ENCODE results near the gene IRX5.

IRX5 gene

DNA sequence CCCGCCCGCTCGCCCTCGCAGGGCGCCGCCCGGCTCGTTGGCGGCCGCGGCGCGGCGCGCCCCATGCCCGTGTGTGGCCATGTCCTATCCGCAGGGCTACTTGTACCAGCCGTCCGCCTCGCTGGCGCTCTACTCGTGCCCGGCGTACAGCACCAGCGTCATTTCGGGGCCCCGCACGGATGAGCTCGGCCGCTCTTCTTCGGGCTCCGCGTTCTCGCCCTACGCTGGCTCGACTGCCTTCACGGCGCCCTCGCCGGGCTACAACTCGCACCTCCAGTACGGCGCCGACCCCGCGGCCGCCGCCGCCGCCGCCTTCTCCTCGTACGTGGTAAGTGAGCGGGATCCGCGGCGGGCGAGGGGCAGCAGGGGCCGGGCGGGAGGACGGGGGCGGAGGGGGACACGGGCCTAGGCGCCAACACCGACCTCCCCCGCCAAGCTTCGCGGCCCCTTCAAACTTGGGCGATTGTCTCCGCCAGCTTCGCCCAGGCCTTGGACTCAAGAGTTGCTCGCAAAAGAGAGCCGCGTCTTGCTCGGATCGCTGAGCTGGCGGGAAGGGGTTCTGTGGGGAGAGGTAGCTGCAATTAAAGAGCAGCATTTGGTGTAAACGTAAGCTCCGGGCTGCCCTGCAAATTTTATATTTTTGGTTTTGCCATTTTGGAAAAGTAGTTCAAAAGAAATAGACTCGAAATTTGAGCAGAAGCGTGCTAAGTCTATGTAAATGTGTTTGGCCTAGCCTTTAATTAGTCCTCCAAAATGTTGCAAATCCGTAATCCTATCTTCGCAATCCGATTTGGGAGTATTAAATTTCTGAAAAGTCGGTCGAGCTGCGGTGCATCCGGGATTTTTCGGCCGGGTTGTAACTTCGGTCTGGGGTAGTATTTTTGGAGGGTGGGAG is 702 bp downstream of the IRX5 start:
- DNase-seq, result no peak

DNA sequence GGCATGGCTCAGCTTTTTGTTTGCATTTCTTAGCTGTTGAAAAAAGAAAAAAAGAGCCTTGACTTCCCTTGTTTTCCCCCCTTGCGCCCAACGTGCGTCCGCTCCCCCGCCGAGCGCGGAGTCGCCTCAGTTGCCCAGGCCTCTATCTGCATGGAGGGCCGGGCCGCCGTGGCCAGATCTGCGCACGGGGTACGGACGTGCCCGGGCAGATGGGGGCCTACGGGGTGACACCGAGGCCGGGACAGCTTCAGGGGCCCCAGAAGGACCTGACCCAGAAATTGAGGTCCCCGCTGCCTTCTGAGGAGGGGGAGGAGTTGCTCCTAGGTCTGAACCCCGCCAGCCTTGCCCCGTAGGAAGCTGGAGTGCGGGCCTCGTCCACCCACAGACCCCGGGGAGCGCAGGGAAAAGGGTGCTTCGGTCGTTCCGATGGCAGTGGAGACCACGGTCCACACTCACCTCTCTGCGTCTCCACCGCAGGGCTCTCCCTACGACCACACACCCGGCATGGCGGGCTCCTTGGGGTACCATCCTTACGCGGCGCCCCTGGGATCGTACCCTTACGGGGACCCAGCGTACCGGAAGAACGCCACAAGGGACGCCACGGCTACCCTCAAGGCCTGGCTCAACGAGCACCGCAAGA is 1.5 kb downstream of the IRX5 start:
- no peak for DNase-seq

DNA sequence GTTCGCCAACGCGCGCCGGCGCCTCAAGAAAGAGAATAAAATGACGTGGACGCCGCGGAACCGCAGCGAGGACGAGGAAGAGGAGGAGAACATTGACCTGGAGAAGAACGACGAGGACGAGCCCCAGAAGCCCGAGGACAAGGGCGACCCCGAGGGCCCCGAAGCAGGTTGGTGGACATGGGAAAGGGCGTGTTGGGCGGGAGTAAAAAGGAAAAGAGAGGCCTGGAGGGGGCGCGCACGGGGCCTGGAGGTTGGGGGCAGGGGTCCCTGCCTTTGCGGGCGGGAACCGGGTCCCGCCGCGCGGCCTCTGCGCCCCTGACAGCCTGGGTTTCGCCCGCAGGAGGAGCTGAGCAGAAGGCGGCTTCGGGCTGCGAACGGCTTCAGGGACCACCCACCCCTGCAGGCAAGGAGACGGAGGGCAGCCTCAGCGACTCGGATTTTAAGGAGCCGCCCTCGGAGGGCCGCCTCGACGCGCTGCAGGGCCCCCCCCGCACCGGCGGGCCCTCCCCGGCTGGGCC is 2.1 kb downstream of the IRX5 start:
- no peak for DNase-seq

DNA sequence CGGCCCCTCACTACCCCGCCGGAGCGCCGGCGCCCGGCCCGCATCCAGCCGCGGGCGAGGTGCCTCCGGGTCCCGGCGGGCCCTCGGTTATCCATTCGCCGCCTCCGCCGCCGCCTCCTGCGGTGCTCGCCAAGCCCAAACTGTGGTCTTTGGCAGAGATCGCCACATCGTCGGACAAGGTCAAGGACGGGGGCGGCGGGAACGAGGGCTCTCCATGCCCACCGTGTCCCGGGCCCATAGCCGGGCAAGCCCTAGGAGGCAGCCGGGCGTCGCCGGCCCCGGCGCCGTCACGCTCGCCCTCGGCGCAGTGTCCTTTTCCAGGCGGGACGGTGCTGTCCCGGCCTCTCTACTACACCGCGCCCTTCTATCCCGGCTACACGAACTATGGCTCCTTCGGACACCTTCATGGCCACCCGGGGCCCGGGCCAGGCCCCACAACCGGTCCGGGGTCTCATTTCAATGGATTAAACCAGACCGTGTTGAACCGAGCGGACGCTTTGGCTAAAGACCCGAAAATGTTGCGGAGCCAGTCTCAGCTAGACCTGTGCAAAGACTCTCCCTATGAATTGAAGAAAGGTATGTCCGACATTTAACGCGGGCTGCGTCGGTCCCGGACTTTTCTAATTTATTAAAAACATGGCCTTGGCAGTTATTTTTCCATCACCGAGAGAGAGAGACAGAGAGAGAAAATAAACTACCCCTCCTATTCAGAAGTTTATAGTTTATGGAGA is 2.8 kb downstream of the IRX5 start:
- no peak for DNase-seq

DNA sequence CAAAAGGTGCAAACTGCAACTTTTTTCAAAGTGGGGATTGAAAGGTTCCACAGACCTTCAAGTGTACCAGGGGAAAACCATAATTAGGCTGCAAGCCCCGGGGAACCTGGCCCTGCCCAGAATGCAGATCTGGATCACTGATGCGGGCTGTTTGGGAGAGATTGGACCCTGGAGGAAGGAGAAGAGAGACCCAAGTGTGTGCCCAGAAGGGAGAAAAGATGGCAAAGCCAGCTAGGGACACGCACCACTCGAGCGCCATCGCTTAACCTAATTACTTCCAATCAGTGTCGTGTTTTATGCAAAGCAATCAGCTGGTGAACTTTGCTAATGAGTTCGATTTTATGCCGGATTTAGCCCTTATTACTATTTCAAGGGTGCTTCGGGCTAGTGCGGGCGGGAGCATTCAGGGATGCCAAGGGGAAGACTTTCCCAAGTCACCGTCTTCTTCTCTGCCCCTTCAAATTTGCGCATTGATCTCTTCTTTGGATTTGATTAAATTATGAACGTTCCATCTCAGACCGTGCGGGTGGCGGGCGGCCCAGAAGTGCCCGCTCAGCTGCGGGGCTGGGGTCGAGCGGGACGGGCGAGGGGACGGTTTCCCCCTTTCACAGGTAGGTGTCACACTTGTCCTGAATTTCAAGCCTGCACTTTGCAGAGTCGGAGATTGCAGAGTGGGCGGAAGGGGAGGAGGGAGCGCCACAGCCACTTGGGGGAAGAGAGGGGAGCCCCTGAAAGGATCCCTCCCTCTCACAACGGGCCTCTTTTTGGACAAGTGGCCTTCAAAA is 4.0 kb downstream of the IRX5 start:
- no peak for DNase-seq

DNA sequence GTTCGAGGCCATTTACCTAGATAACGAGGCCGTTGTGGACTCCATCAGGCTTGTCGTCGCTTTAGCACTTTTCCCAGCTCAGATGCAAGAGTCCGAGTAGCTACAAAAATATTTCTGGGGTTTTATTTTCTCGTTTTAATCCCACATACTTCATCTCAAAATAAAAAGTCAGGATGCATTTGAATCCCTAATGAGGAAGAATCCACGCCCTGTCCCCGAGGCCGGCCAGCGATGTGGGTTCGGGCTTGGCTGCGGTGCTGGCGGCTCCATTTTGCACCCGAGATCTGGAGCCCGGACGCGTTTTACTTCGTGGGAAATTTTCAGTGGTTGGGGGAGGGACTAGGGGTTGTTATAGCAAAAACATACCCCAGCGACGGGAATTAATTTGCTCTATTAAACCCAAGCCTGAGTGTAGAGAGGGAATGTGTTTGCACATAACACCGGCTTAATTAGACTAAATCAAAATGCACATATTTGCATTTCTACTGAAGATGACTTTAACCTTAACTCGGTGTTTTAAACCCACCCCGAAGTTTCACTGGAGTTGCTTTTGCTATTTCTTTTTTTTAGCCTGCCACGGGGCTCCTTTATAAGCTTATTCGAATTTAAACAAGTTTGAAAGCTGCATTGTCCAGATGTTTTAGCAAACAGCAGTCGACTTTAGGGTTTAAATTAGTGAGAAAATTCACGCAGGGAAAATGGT is 4.8 kb downstream of the IRX5 start:
- DNase-seq, result no peak

DNA sequence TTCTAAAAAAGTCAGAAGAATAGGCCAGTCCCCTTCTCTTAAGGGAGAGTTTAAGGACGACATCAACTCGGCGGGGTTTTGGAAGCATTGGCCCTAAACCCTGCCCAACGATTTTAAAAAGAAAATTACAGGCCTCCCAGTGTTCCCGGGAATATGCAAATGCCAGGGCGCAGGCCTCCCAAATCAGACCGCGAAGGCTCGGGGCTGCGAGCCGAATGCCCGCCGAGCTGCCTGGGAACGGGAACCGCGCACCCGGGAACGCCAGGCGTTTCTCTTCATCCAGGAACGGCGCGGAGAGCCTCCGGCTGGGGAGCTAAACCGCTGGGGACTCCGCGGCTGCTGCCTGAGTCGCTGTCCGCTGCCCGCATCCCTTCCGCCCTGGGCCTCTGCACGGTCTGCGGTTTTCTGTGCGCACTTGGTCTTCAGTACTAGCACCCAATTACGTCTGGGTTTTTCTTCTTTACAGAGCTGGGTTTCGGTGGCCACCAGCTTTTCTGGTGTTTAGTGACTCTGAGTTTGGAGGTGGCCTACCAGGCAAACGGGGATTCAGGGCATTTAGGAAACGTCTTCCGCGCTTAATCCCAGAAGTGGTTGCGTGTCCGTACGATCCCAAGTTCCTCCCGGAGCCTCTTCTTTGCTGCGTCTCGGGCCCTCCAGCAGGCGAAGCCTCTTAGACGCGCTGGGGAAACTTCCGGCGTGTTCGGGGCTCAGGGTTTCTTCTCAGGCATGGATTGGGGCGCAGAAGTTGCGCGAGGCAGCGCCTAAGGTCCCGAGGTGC is 5.7 kb downstream of the IRX5 start:
- no peak for DNase-seq

DNA sequence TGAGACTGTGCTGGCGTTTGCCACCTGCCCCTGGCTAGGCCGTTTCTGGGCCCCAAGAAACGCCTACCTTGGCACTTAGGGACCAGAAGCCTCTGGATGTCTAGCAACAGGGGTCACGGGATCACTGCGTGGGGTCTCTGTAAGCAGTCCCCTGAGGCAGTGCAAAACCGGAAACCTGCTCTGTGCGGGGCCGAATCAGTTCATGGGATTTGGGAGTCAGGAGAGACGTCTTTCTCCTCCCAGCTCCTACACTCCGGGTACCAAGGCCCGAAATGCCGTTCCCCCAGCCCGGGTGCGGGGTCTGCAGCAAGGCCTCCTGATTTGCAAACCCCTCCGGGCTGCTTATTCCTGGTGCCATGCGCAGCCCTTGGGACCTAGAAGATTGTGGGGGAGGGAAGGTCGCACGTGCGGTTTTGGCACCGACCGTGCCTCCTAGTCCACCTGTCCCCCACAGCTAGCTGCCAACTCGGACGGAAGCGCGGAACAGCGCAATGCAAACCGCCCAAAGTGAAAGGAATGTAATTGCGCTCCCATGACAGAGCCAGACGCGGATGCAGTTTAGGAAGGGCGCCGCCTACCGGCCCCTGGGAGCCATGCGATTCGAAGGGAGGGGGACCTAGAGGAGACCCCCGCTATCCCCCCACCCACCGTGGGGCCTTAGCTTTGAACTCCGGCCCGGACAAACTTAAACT is 6.5 kb downstream of the IRX5 start:
- DNase-seq, result no peak

DNA sequence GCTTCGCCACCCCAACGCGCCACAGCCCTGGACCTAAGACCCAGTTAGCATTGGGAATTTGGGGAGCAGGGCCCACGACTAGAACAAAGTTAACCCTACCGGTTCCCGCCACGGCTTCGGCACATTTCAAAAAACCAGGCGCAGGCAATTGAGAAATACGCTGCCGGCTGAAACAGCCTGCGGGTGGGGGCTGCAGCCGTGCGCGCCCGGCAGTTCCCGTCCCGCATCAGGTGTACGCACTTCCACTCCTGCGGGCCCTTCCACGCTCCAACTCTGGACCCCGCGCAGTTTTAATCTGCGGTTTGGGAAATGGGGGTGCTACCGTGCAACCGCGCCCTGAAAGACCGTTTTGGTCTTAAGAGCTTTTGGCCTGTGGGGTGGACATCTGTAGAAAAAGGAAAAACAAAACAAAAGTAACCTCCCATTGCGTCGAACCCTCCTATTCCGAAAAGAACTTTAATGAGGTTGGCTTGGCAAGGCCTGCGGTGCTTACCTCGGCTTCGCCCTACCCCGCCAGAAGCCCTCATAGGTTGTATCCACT is 7.1 kb downstream of the IRX5 start:
- no peak for DNase-seq

DNA sequence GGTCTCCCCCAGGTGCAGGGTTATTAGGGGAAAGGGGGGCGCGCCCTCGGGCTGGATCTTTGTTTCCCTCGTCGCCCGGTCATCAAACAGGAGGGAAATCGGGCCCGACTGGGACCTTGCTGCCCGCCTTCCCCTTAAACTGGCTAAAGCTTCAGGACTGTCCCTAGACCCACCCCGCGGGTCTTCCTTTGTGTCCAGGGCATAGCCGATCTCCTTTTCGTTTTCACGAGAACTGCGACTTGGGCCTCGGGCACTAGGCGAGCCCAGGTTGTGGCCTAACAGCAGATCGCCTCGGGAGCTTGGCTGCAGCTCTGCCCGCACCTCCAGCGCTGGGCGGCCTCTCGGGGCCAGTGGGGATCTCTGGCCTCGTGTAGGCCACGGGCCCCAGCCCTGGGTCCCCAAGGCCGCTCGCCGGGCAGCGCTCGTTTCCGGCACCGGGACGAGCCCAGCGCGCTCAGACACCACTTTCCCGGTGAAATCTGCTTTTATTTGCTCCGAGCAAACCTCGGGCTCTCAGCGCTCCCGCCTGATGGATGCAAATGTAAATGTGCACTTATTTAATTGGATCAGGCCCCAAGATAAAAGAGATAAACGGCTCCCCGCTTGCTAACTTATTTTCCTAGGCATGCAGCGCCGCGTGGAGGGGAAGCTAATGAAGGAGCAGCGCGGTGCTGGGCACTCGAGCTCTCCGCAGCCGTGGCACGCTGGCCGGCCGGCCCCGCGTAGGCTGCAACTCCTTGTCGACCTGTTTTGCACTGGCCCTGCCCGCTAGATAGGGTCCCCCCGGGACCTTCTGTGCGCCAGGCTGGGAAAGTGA is 7.8 kb downstream of the IRX5 start:
- DNase-seq, result no peak

DNA sequence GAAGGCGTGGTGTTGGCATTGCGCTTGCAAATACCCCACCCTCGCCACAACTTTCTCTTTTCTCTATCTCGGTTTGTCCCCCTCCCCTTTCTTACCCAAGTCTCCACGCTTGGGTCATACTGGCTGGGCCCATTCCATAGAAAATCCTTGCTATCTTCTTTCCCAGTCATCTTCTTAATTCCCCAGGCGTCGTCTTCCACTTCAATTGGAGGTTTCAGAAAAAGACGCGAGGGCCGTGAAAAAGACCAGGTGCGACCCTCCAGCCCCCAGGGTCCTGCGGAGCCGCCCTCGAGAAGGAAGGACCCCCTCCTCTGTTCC is 8.3 kb downstream of the IRX5 start:
- DNase-seq, result no peak

DNA sequence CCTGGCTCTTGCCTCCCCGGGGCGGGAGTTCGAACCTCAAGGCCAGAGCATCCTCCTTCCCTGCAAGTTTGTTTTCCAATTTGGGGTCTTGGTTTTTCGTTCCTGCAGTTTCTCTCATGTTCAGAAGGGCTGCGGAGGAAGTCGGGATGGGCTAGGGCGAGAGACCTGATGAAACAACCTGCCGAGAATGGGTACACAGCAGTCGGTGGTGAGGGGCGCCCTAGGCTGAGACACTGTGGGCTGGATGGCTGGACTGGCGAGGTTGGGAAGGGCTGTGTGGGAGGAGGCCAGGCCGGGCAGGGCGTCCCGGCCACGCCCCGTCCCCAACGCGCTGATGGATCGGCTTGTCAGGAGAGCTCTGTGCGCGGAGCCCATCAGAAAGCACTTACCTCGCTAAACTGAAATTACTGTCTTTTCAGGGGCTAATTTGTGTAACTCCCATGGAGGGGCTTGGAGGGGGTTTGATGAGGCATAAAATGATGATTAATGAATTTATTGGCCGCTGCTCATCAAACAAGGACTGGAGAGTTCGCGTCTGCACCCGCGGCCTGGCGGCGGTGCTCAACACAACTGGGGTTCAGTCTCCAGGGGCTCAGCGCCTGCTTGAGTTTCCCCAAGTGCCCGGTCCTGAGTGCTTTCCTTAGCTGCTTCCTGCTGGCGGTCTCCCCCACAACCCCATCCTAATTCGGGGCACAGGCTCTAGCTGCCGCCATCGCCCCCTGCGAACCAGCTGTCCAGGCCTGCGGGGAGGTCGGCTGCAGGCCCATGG is 9.0 kb downstream of the IRX5 start:
- no peak for DNase-seq

DNA sequence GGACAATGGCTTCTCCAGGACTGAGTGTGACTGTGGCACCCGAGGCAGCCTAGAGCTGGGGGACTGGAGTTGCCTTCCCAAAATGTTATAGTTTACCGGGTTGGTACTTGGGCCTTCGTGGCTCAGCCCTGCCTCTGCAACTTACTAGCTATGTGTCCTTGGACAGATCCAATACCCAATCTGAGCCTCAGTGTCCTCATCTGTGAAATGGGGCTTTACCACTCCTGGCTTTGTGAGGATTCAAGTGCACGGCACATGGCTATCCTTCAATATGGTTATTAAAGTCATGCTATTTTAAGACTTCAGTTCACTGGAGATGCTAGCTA is 9.6 kb downstream of the IRX5 start:
- no peak for DNase-seq

DNA sequence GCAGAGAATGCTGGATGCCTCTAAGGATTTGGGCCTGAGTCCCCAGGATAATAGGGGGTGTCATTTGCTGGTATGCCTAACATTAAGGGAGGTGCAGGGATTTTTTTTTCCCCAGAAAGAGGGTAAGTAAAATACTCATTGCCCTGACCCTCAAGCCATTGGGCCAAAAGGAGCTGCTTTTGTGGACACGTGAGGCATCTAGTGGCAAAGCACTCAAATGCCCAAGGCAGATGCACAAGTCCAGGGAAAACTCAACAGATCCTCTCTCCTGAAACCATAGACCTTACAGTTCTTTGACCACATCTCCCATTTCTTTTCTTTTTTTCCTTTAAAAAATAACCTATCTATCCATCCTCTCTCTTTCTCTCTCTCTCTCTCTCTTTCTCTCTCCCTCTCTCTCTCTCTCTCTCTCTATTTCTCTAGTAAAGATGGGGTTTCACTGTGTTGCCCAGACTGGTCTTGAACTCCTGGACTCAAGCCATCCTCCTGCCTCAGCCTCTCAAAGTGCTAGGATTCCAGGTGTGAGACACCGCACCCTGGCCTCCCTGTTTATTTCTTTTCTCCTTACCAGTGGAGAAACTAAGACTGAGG is 11.8 kb downstream of the IRX5 start:
- no peak for DNase-seq

DNA sequence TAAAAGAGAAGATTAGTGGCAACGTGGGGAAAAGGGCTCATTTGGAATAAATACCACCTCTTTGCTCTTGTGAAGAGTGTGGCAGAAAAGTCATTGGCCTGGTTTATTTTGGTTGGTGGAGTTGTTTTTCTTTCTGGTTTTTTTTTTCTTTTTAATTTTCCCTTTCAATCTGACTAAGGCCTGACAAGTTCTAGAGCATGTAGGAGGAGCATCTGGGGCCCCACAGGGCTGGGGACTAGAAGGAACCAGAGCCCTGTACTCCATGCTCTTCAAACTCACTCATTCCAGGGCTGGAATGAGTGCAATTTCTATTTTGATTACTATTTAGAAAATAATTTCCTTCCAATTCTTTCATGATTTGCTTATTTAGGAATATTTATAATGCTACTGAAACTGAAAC is 13.3 kb downstream of the IRX5 start:
- DNase-seq, result no peak

DNA sequence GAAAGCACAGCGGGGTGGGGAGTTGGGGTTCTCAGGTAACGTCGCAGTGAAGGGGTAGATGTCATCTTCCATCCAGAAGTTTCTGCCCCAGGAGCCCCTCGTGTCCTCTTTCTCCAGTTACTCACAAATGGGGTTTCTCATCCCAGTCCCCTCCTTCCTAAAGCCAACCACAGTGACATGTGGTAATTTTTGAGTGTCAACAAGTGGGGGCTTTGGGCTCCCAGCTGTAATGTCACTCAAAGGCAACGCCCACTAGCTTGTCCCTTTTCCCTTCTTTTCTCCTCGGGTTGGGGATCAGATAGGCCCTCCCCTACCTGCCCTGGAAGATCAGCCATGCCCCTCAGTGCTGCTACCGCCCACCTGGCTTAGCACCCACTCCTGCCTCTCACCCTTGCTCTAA is 14.4 kb downstream of the IRX5 start:
- DNase-seq, result no peak

DNA sequence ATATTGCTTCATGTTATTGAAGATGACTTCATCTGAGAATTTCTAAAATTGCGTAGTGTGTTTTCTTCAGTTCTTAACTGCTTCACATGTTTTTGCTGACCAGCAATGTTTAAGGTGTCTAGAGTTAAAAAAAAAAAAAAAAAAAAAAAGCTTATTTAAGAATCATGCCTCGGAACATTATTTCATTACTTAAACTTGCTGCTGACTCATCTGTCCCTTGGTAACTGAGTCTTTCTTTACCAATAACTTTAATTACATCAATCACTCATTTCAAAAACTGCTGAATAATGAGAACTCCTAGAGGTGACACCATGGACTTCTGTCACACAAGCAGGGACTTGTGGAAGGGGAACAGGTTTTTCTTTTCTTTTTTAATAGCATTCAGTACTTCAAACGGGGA is 16.2 kb downstream of the IRX5 start:
- DNase-seq, result no peak

DNA sequence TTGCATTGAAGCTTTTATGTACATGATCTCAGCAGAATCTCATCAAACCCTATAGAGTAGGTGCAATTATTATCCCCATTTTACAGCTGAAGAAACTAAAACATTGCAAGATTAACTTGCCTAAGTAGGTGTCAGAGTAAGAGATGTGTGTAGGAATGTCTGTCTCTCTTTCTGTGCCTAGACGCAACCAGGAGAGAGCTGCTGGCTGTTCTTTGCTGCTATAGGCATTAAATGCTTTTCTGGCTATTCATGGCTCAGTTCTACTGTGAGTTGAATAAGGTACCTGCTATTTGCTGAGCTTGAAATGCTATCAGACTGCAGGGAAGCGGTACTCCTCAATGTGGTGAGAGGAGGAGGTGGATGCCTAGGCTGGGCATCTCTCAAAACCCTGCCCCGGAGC is 17.0 kb downstream of the IRX5 start:
- DNase-seq, result no peak

DNA sequence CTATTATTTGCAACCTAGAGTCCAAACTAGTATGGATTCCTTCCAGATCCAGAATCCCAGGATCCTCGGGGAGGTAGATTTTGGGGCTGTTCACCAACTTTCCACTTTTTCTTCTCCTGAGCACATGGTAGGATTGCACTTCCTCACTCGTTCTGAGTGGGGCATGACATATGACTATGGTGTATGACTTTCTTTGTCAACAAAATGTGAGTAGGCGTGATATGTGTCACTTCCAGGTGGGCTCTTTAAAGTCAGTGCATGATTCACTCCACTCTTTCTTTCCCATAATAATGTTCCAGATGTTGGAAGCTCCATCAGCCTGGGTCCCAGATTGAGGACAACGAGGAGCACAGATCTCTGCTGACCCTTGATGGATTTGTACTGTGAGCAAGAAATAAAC is 21.5 kb downstream of the IRX5 start:
- no peak for DNase-seq

Measured in DMS153 (cell line).